Spleen (tissue), 13 donors: ENCODE results near the gene CCDC181. TPM values are rescaled to one million over a fixed set of nuclear protein-coding genes. Genes with fewer than 3 reads are reported as not detected.

Source experiments
- DNase-seq: peaks from one replicate; pipeline ENCODE4 v3.0.0-alpha.2; 2020
- H3K27ac ChIP-seq, 8 donors: fragments of 200-600 bp; sonication (generic) in 7 of 8; 1 replicate in 4 of 8; 2 replicates in 4 of 8; pipeline versions ENCODE4 v1.5.0 to v1.8.0; 2016 to 2021; ENCODE audit warnings: inconsistent platforms in 4 of 8, mild to moderate bottlenecking in 4 of 8, moderate library complexity in 1 of 8
- H3K27me3 ChIP-seq, 7 donors: fragments of 200-600 bp; sonication (generic) in 6 of 7; replicated peaks in 1 of 7; 1 replicate in 4 of 7; 2 replicates in 3 of 7; pipeline versions ENCODE4 v1.5.0 to v1.8.0; 2016 to 2021; ENCODE audit warnings: inconsistent platforms in 3 of 7, mild to moderate bottlenecking in 1 of 7
- H3K36me3 ChIP-seq, 6 donors: fragments of 200-600 bp; sonication (generic) in 5 of 6; 1 replicate in 4 of 6; 2 replicates in 2 of 6; pipeline versions ENCODE4 v1.5.0 to v1.8.0; 2016 to 2021; ENCODE audit warnings: inconsistent platforms in 2 of 6
- H3K4me1 ChIP-seq, 6 donors: fragments of 200-600 bp; sonication (generic) in 5 of 6; 1 replicate in 3 of 6; 2 replicates in 3 of 6; pipeline versions ENCODE4 v1.5.0 to v1.8.0; 2016 to 2021; ENCODE audit warnings: inconsistent platforms in 3 of 6
- H3K4me3 ChIP-seq, 8 donors: fragments of 200-600 bp; sonication (generic) in 7 of 8; 1 replicate in 4 of 8; 2 replicates in 4 of 8; pipeline versions ENCODE4 v1.5.0 to v1.8.0; 2016 to 2021; ENCODE audit warnings: inconsistent platforms in 4 of 8, mild to moderate bottlenecking in 4 of 8, moderate library complexity in 2 of 8
- H3K9me3 ChIP-seq, 8 donors: fragments of 200-600 bp; sonication (generic) in 7 of 8; 1 replicate in 4 of 8; 2 replicates in 4 of 8; pipeline versions ENCODE4 v1.5.0 to v1.8.0; 2016 to 2021; ENCODE audit warnings: inconsistent platforms in 4 of 8
- POLR2A ChIP-seq, 3 donors: fragments of 450-650 bp; IDR thresholded peaks; one replicate each; pipeline ENCODE4 v1.5.1; 2017; ENCODE audit warnings: antibody characterized with exemption in 3 of 3, mild to moderate bottlenecking in 1 of 3
- POLR2AphosphoS5 ChIP-seq, 3 donors: sonication (generic); formaldehyde crosslinking; IDR thresholded peaks; one replicate each; pipeline ENCODE4 v1.5.1; 2017; ENCODE audit warnings: antibody characterized with exemption in 3 of 3
- WGBS, 5 donors: extraction: QIAGEN DNeasy Blood & Tissue Kit in 3 of 5; methylation state at CpG; one replicate each; pipeline versions ENCODE4 v1.1.5 to v1.1.7; 2013 to 2018; 5-methylcytosine and 5-hydroxymethylcytosine counted together
- intact Hi-C: fragments of 100-400 bp; cut with DNase I; formaldehyde crosslinking; loops from one replicate; pipeline ENCODE4 v1.15.0; 2023; ENCODE audit warnings: low total_unique reads
- long read RNA-seq, 2 donors: transcript quantifications; one replicate each; lab custom pipeline, GENCODE V29; 2026
- polyA plus RNA-seq, 3 donors: library from polyadenylated mRNA; stranded (reverse); fragments of 200-250 nt; gene quantifications; one replicate each; pipeline ENCODE4 v1.2.1, GENCODE V29; 2013
- total RNA-seq, 7 donors: library from RNA; depleted of rRNA in 3 of 7; stranded (reverse); fragments of >200 nt in 3 of 7; fragmentation: NEBNext Ultra II Directional in 4 of 7; extraction: Animal tissue kit (Norgen Biotek cat#: 25700) in 4 of 7; gene quantifications; one replicate each; pipeline versions ENCODE4 v1.1.0 to v1.2.1, GENCODE V29; 2016 to 2021
- TF ChIP-seq, protein P1 (sequence below), 11 experiments: fragments of 200-600 bp in 7 of 11; fragments of 450-650 bp in 4 of 11; sonication (generic) in 4 of 11; IDR thresholded peaks in 8 of 11; conservative IDR thresholded peaks in 3 of 11; 1 replicate in 7 of 11; 2 replicates in 4 of 11; pipeline versions ENCODE4 v1.4.0 to v1.8.0; 2016 to 2021; ENCODE audit warnings: antibody characterized with exemption in 11 of 11, inconsistent platforms in 4 of 11, mild to moderate bottlenecking in 1 of 11
- donor health status: healthy with polysubstance abuse.
- donor health status: DM: no; HTN: no; CAD: no; lungs with moderate emphysema.
- donor health status: DM: no; HTN: no; CAD: no.
- donor health status: Bipolar disorder and iron deficiency.
- donor health status: healthy.
- donor health status: DM: no; HTN: no; CAD: no.
- donor health status: DM: yes; HTN: yes; CAD: no.

CCDC181 gene
- total RNA-seq (not detected), polyA plus RNA-seq (under 1 TPM in 1 of 3 donors, not detected in 2; 0.03 TPM)
- long read RNA-seq, donor 1 = 0 reads
- long read RNA-seq, donor 2 = 0 reads

- TF ChIP-seq POLR2A (IDR thresholded peaks at IDR 0.05) (no peak), POLR2AphosphoS5 (IDR thresholded peaks at IDR 0.05) (no peak)
- TF ChIP-seq, protein P1, sequence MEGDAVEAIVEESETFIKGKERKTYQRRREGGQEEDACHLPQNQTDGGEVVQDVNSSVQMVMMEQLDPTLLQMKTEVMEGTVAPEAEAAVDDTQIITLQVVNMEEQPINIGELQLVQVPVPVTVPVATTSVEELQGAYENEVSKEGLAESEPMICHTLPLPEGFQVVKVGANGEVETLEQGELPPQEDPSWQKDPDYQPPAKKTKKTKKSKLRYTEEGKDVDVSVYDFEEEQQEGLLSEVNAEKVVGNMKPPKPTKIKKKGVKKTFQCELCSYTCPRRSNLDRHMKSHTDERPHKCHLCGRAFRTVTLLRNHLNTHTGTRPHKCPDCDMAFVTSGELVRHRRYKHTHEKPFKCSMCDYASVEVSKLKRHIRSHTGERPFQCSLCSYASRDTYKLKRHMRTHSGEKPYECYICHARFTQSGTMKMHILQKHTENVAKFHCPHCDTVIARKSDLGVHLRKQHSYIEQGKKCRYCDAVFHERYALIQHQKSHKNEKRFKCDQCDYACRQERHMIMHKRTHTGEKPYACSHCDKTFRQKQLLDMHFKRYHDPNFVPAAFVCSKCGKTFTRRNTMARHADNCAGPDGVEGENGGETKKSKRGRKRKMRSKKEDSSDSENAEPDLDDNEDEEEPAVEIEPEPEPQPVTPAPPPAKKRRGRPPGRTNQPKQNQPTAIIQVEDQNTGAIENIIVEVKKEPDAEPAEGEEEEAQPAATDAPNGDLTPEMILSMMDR (IDR thresholded peaks at IDR 0.05 in 8 of 11, conservative IDR thresholded peaks at IDR 0.05 in 3 of 11) = no peak
- peak; percentile 72 for DNase-seq
- 1 to 2% (median 2%) methylated on average over 29 of the region's 29 CpGs for WGBS, 5 donors
Observed at GRCh38 chr1:169427081-169427641, at the start of gene CCDC181. Gene CCDC181, minus strand, starts transcription at chr1:169427474. Its CDS starts 2,547 bp downstream, at chr1:169424927.

GRCh38 chr1:169475806-169476387 lies 48.6 kb upstream of the CCDC181 start:
- WGBS, 5 donors = 88 to 97% (median 92%) methylated on average over 3 of the region's 3 CpGs

More at GRCh38 chr1:169427081-169427641, at the start of gene CCDC181:
- Histone ChIP-seq H3K4me1 (peaks cover 0 to 11% (median 8%) of the 10 kb centered on the region in 6 donors), H3K9me3 (peaks cover 0 to 5% (median under 1%) of the 10 kb centered on the region in 8 donors), H3K27me3 (peaks cover 0 to 67% (median 16%) of the 10 kb centered on the region in 7 donors), H3K4me3 (peak within 1 kb of the TSS; percentile 6 to 63 (median 22)), H3K36me3 (no peaks in the 10 kb centered on the region), H3K27ac (no peak within 1 kb of the TSS)
- intact Hi-C loops = no loop called here

GRCh38 chr1:169474302-169474995 lies 47.2 kb upstream of the CCDC181 start:
- Histone ChIP-seq H3K4me3 (no peak overlapping the region), H3K27me3 (no peaks in the 10 kb centered on the region), H3K4me1 (no peaks in the 10 kb centered on the region), H3K36me3 (peaks cover 0 to 21% (median 0%) of the 10 kb centered on the region in 6 donors), H3K27ac (no peak overlapping the region), H3K9me3 (no peaks in the 10 kb centered on the region)
- DNase-seq = no peak
- intact Hi-C loops = no loop called here
- TF ChIP-seq, protein P1 (IDR thresholded peaks at IDR 0.05 in 8 of 11, conservative IDR thresholded peaks at IDR 0.05 in 3 of 11) = no peak
- no peak for TF ChIP-seq POLR2AphosphoS5 (IDR thresholded peaks at IDR 0.05)
- no peak for TF ChIP-seq POLR2A (IDR thresholded peaks at IDR 0.05)
- WGBS, 5 donors = 93 to 100% (median 97%) methylated on average over 1 of the region's 1 CpG

More at GRCh38 chr1:169475806-169476387, 48.6 kb upstream of the CCDC181 start:
- H3K9me3 ChIP-seq = no peaks in the 10 kb centered on the region
- DNase-seq = no peak
- peaks cover 0 to 21% (median 0%) of the 10 kb centered on the region in 6 donors for H3K36me3 ChIP-seq
- no peaks in the 10 kb centered on the region for H3K4me1 ChIP-seq
- TF ChIP-seq POLR2AphosphoS5 (IDR thresholded peaks at IDR 0.05) = no peak
- TF ChIP-seq POLR2A (IDR thresholded peaks at IDR 0.05) = no peak
- no peak overlapping the region for H3K4me3 ChIP-seq
- intact Hi-C loops = loop anchor here (5.0 kb wide), 1 partner anchor 99 kb away; no protein-coding TSS in a partner anchor
- no peaks in the 10 kb centered on the region for H3K27me3 ChIP-seq
- H3K27ac ChIP-seq = no peak overlapping the region

DNA sequence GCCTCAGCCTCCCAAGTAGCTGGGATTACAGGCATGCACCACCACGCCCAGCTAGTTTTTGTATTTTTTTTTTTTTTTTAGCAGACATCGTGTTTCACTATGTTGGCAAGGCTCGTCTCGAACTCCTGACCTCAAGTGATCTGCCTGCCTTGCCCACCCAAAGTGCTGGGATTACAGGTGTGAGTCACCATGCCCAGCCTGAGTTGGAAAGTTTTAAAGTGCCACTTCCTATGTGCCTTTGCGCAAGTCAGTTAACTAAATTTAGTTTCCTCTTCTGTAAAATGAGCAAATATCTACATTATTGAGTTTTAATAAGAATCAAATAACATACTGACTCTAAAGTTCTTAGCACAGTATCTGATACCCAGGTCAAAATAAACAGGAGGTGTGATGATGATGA lies 46.1 kb upstream of the CCDC181 start:
- peaks cover 0 to 24% (median 0%) of the 10 kb centered on the region in 6 donors for H3K36me3 ChIP-seq
- no peak overlapping the region for H3K27ac ChIP-seq
- H3K9me3 ChIP-seq = no peaks in the 10 kb centered on the region
- no peak for DNase-seq
- no peaks in the 10 kb centered on the region for H3K4me1 ChIP-seq
- no peaks in the 10 kb centered on the region for H3K27me3 ChIP-seq
- no peak overlapping the region for H3K4me3 ChIP-seq
- WGBS, 5 donors = 74 to 93% (median 84%) methylated on average over 5 of the region's 5 CpGs
- TF ChIP-seq POLR2AphosphoS5 (IDR thresholded peaks at IDR 0.05) (no peak), POLR2A (IDR thresholded peaks at IDR 0.05) (no peak)
- intact Hi-C loops = no loop called here
